Mucosa of descending colon (tissue), 3 donors: ENCODE data around the gene SLC26A4. TPM values are rescaled to one million over a fixed set of nuclear protein-coding genes. Genes with fewer than 3 reads are reported as not detected.
A peak's percentile ranks its signal among the peaks of the same experiment; 100 is the strongest.

Experiments
- ATAC-seq: fragments of 200-7000 bp; cut with Tn5 transposase; one replicate; pipeline ENCODE4 v1.9.1; 2020; ENCODE audit warnings: mild to moderate bottlenecking, moderate library complexity
- DNase-seq, 3 donors: peaks; one replicate each; pipeline ENCODE4 v3.0.0-alpha.2; 2020
- H3K36me3 ChIP-seq: fragments of 200-600 bp; one replicate; pipeline ENCODE4 v1.8.0; 2021; ENCODE audit warnings: low read depth, mild to moderate bottlenecking
- H3K4me1 ChIP-seq: fragments of 200-600 bp; one replicate; pipeline ENCODE4 v1.8.0; 2021; ENCODE audit warnings: low read depth, mild to moderate bottlenecking
- H3K4me3 ChIP-seq: fragments of 200-600 bp; one replicate; pipeline ENCODE4 v1.8.0; 2021; ENCODE audit warnings: mild to moderate bottlenecking
- H3K9me3 ChIP-seq: fragments of 200-600 bp; one replicate; pipeline ENCODE4 v1.8.0; 2021; ENCODE audit warnings: mild to moderate bottlenecking
- CTCF ChIP-seq: fragments of 200-600 bp; IDR thresholded peaks from one replicate; pipeline ENCODE4 v1.8.0; 2022; ENCODE audit warnings: antibody characterized with exemption, mild to moderate bottlenecking
- intact Hi-C, 2 donors: fragments of 100-400 bp; cut with DNase I in 1 of 2; cut with micrococcal nuclease in 1 of 2; formaldehyde crosslinking; loops; one replicate each; pipeline versions ENCODE4 v1.11.0 to v1.11.1; 2022; cut with DNase I, micrococcal nuclease
- total RNA-seq, 3 donors: library from RNA; stranded (reverse); fragmentation: NEBNext Ultra II Directional in 2 of 3; extraction: Animal tissue kit (Norgen Biotek cat#: 25700) in 2 of 3; gene quantifications; one replicate each; pipeline versions ENCODE4 v1.2.1 to v1.2.4, GENCODE V29; 2021 to 2023
- donor health status: DM: no; HTN: no; CAD: no; lungs with moderate emphysema.
- donor health status: DM: no; HTN: no; CAD: no.
- donor health status: DM: no; HTN: yes; CAD: no.

The SLC26A4 gene
- total RNA-seq, 3 donors from 2014 or later = 0.48 to 1.4 (median 0.57) TPM

GRCh38 chr7:107754642-107755041 lies 94.0 kb downstream of the SLC26A4 start:
- intact Hi-C loops = no loop called here
- no peaks in the 10 kb centered on the region for H3K4me1 ChIP-seq
- no peaks in the 10 kb centered on the region for H3K9me3 ChIP-seq
- no peak for ATAC-seq
- H3K4me3 ChIP-seq = no peak overlapping the region
- no peak for TF ChIP-seq CTCF
- peak in 1 of 3 donors; percentile 34 for DNase-seq
- H3K36me3 ChIP-seq = peaks cover 3% of the 10 kb centered on the region

GRCh38 chr7:107758667-107759066 lies 98.0 kb downstream of the SLC26A4 start:
- H3K4me3 ChIP-seq = no peak overlapping the region
- DNase-seq (no peak), ATAC-seq (peak; percentile 16)
- TF ChIP-seq CTCF = no peak
- intact Hi-C loops = no loop called here
- H3K36me3 ChIP-seq = peaks cover 3% of the 10 kb centered on the region
- H3K4me1 ChIP-seq = no peaks in the 10 kb centered on the region
- H3K9me3 ChIP-seq = no peaks in the 10 kb centered on the region

GRCh38 chr7:107767391-107767790 lies 106.8 kb downstream of the SLC26A4 start:
- intact Hi-C loops = no loop called here
- no peaks in the 10 kb centered on the region for H3K4me1 ChIP-seq

More at GRCh38 chr7:107767391-107767790, 106.8 kb downstream of the SLC26A4 start:
- DNase-seq = no peak
- no peaks in the 10 kb centered on the region for H3K36me3 ChIP-seq
- ATAC-seq = no peak
- no peak for TF ChIP-seq CTCF
- H3K9me3 ChIP-seq = no peaks in the 10 kb centered on the region
- no peak overlapping the region for H3K4me3 ChIP-seq

Other genes starting within 250 kb of the SLC26A4 start
- under 1 TPM in 1 of 3 donors, not detected in 2; 0.44 TPM for gene GPR22, start 190.8 kb upstream of the SLC26A4 start, total RNA-seq
- 10 to 100 TPM; 46.8 to 56.4 (median 47.7) TPM for gene COG5, start 96.9 kb upstream of the SLC26A4 start, total RNA-seq
- gene DUS4L, start 96.9 kb upstream of the SLC26A4 start, total RNA-seq = 1 to 10 TPM; 5.2 to 7.0 (median 7.0) TPM
- 10 to 100 TPM; 51.7 to 73.8 (median 66.6) TPM for gene BCAP29, start 80.6 kb upstream of the SLC26A4 start, total RNA-seq
- 10 to 100 TPM; 24.1 to 28.9 (median 25.4) TPM for gene CBLL1, start 83.3 kb downstream of the SLC26A4 start, total RNA-seq
- 1,000 to 10,000 TPM; 1,687 to 3,849 (median 2,946) TPM for gene SLC26A3, start 142.4 kb downstream of the SLC26A4 start, total RNA-seq
- gene DLD, start 230.4 kb downstream of the SLC26A4 start, total RNA-seq = 100 to 1,000 TPM; 108 to 150 (median 113) TPM